ENCODE measurements around the gene URAD.

URAD gene

GRCh38 chr13:28002886-28003698 is 14.6 kb upstream of the URAD start:
- H3K27me3 ChIP-seq (ENCODE audit: insufficient read depth, low read depth, severe bottlenecking): peaks cover 40% of the 10 kb centered on the region
- no peak for TF ChIP-seq CTCF (IDR thresholded peaks at IDR 0.05; ENCODE audit: low read depth, low read length)
- no peaks in the 10 kb centered on the region for H3K9me3 ChIP-seq (ENCODE audit: severe bottlenecking)
- H3K4me3 ChIP-seq (ENCODE audit: low read depth, low read length): no peak overlapping the region
- DNase-seq: no peak
- H3K36me3 ChIP-seq: no peaks in the 10 kb centered on the region
- H3K27ac ChIP-seq: no peak overlapping the region

- TF ChIP-seq CTCF (IDR thresholded peaks at IDR 0.05; ENCODE audit: low read depth, low read length): no peak
Observed at GRCh38 chr13:28001837-28002473, 13.5 kb upstream of the URAD start.

GRCh38 chr13:28001049-28001448 is 12.6 kb upstream of the URAD start:
- H3K27ac ChIP-seq: no peak overlapping the region
- H3K27me3 ChIP-seq (ENCODE audit: insufficient read depth, low read depth, severe bottlenecking): peaks cover 43% of the 10 kb centered on the region
- H3K9me3 ChIP-seq (ENCODE audit: severe bottlenecking): no peaks in the 10 kb centered on the region
- no peak overlapping the region for H3K4me3 ChIP-seq (ENCODE audit: low read depth, low read length)
- no peak for DNase-seq
- no peaks in the 10 kb centered on the region for H3K36me3 ChIP-seq
- no peak for TF ChIP-seq CTCF (IDR thresholded peaks at IDR 0.05; ENCODE audit: low read depth, low read length)

More at GRCh38 chr13:28001837-28002473, 13.5 kb upstream of the URAD start:
- peaks cover 38% of the 10 kb centered on the region for H3K27me3 ChIP-seq (ENCODE audit: insufficient read depth, low read depth, severe bottlenecking)
- no peak overlapping the region for H3K27ac ChIP-seq
- peak; percentile 28 for DNase-seq
- H3K36me3 ChIP-seq: no peaks in the 10 kb centered on the region
- H3K9me3 ChIP-seq (ENCODE audit: severe bottlenecking): no peaks in the 10 kb centered on the region
- H3K4me3 ChIP-seq (ENCODE audit: low read depth, low read length): no peak overlapping the region

- no peak for TF ChIP-seq CTCF (IDR thresholded peaks at IDR 0.05; ENCODE audit: low read depth, low read length)
- no peaks in the 10 kb centered on the region for H3K9me3 ChIP-seq (ENCODE audit: severe bottlenecking)
- DNase-seq: no peak
- no peaks in the 10 kb centered on the region for H3K36me3 ChIP-seq
- no peak overlapping the region for H3K27ac ChIP-seq
- peaks cover 44% of the 10 kb centered on the region for H3K27me3 ChIP-seq (ENCODE audit: insufficient read depth, low read depth, severe bottlenecking)
- H3K4me3 ChIP-seq (ENCODE audit: low read depth, low read length): no peak overlapping the region
Observed at GRCh38 chr13:28000567-28000966, 12.1 kb upstream of the URAD start.

GRCh38 chr13:27997904-27998522 is 9.5 kb upstream of the URAD start:
- H3K36me3 ChIP-seq: no peaks in the 10 kb centered on the region
- peaks cover 3% of the 10 kb centered on the region for H3K9me3 ChIP-seq (ENCODE audit: severe bottlenecking)
- peaks cover 62% of the 10 kb centered on the region for H3K27me3 ChIP-seq (ENCODE audit: insufficient read depth, low read depth, severe bottlenecking)
- H3K27ac ChIP-seq: no peak overlapping the region
- peak; percentile 80 for TF ChIP-seq CTCF (IDR thresholded peaks at IDR 0.05; ENCODE audit: low read depth, low read length)
- H3K4me3 ChIP-seq (ENCODE audit: low read depth, low read length): no peak overlapping the region
- DNase-seq: peak; percentile 72
